Hematopoietic multipotent progenitor cell (in vitro differentiated cells): ENCODE measurements around the gene DCC. TPM values are rescaled to one million over a fixed set of nuclear protein-coding genes. Genes with fewer than 3 reads are reported as not detected.

Experiments used
- DNase-seq, 3 donors: peaks; one replicate each; pipeline ENCODE4 v3.0.0-alpha.2; 2011 to 2015; ENCODE audit warnings: low read depth in 2 of 3, low spot score in 2 of 3
- total RNA-seq: library from RNA; depleted of rRNA; stranded (reverse); fragments of >200 nt; gene quantifications from one replicate; pipeline ENCODE4 v1.2.3, GENCODE V29; 2012

The DCC gene
- total RNA-seq, 1 donor: not detected

DNA sequence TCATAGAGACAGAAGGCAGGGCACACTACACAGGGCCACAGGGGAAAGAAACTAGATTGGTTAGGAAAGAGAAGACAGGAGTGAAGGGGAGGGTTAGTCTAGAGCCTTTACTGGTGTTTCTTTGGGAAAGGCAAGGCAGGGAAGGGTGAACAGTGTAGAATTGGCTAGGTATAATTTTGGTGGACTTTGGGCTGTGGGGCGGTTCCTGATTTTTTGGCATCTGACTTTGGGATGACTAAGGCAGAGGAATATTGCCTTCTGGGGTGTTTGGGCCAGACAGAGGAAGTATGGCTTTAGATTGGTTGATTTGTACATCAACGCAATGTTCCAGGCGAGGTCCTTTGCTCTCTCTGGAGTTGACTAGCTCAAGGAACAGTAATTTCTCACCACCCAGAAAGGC lies 534.8 kb downstream of the DCC start:
- DNase-seq: no peak

DNA sequence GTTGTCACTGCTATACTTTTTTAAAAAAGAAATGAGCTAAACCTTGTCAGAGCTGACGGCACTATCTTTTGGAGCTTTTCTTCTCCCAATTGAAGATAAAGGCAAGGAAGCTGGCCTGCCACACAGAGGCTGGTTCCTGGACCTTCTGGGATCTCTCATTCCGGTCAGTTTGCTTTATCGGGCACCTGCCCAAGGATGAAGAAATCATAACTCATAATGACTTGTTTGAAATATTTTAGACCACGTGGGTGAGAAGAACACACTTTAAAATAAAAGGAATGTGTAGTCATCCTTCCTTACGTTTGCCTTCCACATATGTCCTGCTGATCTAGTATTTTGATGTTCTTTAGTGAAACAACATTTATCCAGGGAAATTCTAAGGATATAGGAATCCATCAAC lies 535.7 kb downstream of the DCC start:
- no peak for DNase-seq

DNA sequence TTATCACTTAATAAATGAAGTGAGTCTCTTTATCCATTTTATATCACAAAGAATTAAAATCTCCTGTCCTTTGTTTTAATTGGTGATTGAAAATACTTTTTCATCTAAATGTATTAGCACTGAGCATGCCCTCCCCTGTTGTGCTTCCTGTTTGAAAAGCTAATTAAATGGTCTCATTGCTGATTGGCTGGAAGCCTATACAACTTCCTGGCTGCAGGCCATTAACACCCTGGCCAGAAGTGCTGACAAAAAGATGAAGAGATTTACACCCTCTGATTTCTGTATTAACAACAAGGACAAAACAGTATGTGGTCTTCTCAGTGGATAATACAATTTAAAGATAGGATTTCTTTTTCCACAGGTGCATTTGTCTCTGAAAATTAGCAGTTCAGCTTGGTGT lies 548.0 kb downstream of the DCC start:
- no peak for DNase-seq

DNA sequence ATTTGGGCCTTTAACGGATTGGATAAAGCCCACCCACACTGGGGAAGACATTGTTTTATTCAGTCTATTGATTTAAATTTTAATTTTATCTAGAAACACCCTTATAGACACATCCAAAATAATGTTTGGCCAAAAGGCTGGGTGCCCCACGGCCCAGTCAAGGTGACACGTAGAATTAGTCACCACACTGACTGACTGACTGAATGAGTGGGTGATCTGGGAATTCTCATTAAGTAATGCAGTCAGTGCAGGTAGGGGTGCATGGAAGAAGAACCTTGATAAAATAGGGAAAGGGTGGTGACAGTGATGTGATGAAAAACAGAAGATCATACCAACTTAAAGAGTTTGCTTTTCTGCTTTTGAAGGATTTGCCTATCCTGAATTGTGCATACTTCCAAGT lies 554.8 kb downstream of the DCC start:
- DNase-seq: no peak

DNA sequence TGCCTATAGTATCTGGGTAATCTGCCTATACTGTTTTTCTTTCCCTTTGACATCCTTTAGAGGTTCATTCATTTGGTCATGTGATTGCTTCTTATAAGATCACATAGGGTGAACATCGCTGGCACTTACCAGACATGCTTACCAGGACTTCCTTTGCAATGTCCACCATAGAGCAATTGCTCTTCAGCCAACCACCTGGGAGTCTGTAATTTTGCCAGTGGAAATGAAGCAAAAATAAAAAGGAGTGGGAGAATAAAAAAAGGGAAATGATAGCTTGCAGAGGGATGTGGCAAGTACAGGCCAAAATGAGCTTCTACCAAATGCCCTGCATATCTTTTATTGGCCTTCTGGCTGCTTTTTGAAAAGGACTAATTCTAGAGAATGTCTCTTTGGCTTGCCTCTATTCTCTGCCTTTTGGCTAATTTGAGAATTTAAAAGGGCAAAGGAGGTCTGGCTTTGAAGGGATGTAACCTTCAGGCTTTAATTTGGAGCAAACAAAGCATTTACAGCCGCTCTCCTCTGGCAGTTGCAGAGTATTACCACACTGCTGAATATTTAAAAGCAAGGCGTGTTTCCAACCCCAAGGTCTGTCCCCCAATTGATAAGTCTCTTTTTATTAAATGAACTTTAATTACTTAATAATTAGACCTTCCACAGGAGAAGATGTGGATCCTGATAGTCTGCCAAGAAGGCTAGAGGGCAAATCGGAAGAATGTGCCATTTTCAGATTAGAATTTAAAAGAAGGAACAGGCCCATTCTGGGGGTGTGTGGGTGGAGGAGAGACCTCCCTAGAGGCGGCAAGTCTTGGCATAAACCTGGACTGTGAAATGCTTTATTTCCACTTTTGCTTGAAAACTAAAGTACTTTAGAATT lies 557.9 kb downstream of the DCC start:
- no peak for DNase-seq

DNA sequence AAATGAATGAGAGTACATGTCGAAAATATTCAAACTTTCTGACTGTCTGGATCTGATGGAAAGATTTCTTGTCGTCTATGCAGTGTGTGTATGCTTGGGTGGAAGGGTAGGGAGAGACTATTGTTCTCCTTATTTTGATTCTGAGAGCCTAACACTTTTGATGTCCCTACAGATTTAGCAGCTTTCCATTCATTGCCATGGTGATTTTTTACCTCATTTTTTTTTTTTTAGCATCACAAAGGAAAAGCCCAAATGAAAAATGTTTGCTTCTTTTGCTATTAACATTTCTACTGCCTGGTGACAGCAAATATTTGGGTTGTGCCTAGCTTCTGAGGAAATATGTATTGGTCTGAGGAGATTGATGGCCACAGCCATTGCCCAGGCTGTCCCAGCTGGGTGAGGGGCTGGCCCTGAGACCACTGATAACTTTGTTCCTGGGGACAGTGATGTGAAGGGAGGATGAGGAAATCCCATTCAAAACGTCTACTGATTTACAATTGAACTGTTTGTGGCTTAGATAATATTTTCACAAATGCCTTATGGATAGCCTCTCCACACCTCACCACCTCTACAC lies 558.6 kb downstream of the DCC start:
- DNase-seq: no peak

DNA sequence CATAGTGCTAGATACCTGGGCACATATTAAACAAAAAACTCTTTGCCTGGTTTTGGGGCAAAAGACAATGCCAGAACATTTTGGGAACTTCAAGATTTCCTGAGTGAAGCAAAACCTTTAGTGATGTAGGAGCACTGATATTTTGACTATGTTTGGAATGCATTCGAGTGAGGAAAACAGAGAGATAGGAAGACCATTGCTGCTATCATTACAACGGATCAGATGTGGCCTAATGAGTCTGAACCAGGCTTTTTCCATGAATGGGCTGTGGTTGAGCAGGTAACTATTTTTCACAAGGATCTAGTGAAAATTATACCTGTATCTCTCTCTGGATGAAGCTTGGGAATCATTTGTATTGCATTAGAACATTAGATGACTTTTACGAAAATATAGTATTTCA lies 562.2 kb downstream of the DCC start:
- DNase-seq: no peak

DNA sequence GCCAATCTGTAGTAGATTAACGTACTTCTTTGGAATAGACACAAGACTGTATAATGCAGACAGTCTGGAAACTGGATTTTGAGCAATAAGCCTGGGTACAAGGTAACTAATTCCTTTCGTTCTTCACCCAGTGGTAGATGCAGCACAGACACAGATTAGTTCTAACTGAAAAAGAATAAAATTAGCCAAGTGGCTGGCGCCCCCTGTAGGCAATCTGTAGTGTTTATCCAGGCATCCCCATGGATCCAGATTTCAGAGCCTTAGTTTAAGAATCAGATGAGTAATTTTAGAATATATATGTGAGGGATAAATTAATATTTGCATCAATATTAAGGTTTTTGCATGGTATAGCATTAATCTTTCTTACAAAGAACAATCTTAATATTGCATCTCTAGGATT lies 563.9 kb downstream of the DCC start:
- no peak for DNase-seq

DNA sequence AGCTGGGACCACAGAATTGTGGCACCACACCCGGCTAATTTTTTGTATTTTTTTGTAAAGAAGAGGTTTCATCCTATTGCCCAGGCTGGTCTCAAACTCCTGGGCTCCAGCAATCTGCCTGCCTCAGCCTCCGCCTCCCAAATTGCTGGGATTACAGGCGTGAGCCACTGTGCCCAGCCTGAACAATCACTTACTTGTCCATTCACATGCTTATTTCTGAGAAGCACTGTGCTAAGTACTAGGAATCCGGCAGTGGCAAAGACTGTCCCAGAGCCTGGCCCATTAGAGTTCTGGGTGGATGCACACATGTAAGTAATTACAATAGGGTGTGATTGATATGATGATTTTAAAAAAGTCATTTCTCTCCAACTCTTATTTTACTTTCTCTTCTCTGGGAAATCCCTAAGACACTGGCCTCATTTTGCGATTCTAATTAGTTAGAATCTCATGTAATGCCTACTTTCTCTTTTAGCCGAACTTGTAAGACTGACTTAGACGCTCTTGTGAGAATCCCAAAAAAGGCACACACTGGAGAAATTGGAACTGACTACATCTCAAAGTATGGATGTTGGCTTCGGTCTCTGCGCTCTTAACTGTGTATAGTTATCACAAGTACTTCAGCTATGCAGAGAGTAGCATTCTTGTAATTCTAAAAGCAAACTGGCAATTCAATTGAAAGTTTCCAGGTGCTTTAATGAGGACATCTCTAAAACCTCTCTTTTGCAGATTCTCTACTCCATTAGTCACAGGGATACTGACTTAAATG lies 567.7 kb downstream of the DCC start:
- no peak for DNase-seq

DNA sequence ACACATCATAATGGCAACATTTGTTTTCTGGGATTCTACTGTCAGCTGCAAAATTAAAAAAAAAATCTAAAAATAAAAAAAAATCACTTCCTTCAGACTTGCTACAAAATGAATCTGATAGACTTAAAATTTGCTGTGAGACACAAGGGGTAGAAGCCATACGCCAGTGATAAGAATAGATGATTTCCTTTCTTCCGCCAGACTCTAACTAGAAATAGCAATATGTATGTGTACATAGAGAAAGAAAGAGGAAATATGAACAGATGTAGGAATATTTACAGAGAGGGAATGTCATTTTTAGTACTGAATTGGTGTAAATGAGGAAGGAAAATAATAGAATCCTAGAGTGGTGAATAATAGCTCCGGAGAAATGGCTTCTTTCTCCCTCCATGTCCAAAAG lies 574.2 kb downstream of the DCC start:
- no peak for DNase-seq

DNA sequence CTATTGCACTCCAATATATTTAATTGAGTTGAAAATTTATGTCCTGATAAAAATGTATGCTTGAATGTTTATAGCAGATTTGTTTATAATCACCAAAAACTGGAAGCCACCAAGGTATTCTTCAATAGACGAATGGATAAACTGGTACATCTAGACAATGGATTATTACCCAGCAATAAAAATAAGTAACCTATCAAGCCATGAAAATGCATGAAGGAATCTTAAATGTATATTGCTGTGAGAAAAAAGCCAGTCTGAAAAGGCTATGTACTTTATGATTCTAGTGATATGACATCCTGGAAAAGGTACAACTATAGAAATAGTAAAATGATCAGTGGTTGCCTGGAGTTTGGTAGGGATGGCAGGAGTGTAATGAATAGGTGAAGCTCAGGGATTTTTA lies 580.7 kb downstream of the DCC start:
- DNase-seq: no peak

DNA sequence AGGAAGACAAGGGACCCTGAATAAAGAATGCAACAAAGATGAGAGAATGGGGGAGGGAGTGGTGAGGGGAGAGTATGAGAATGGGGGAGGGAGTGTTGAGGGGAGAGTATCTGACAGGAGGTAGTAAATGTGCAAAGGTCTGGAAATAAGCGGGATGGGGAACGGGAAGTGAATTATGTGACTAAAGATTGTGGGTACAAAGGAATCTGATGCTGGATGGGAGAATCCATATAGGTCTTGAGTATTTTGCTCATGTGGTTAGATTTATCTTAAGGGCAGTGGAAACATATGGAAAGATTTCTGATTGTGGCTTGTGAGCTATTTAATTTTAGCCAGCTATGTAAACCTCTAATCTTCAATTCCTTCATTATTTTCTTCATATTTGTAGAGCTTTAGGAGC lies 593.4 kb downstream of the DCC start:
- DNase-seq: no peak

DNA sequence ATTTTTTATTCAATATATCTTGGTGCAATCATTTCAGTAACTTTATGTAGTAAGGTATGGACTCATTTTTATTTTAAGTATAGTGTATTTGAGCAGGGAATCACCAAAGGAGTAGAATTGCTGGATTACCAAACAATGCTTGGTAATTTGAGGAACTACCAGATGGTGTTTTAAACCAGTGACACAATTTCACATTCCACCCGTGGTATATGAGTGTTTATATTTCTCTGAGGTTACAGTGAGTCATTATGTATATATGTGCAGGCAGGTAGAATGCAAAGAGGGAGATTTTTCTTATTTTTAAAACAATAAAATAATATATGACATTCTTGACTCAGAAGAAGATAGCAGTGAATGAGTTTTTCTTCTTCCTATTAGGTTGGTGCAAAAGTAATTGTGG lies 596.9 kb downstream of the DCC start:
- no peak for DNase-seq

DNA sequence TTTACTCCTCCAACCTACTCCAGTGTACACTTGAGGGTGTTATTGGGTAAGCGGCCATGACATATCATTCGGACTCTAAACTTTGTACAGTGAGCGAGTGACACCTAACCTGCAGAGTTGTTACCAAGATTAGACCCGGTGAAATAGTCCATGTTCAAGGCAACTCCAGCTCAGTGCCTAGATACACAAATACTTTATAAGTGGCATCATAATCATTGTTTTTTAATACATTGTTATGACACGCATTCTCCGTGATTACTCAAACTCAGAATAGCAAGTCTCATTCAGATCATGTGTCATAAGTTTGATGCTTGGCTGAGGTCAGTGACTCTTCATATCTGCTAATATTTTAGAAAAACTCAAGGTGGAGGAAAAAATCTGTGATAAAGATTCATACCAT lies 597.8 kb downstream of the DCC start:
- DNase-seq: no peak

DNA sequence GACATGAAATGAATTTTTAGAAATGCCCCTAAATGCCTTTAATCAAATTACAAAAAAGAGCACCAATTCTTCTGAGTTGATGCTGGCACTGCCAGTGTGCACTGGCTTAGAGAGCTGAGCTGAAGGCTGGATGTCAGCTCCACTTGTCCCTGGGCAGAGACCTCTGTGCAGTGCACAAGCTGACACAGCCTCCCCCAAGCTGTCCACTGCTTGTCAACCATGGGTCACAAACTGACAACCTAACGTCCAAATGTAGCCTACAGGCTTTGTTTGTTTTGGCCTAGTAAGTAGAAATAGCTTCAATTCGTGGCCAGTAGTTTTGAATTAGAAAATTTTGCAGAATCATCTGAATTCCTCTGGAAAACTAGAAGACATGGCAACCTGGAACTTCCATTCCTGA lies 605.6 kb downstream of the DCC start:
- DNase-seq: no peak

DNA sequence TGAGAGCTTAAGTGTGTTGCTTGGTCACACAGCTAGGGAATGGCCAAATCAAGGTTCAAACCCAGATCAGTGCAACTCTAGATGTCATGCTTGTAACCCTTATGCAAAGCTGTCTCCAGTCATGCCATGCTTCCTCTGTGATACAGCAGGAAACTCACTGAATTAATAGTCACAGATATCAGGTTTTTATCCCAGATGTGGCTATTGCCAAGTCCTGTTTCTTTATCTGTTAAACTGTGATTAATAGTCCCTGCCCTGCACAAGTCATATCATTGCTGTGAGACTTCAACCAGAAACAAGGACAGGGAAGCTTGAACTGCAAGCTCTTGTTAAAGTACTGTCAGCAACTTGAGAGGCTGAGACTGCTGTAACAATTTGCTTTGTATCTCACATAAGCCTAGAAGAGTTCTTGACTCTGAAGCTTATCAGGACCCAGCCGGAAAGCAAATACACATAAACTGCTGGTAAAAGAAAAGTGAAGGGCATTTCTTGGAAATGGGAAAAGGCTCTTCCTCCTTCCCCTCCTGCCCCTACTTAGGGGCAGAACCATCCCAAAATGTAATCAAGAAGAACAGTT lies 609.0 kb downstream of the DCC start:
- no peak for DNase-seq

DNA sequence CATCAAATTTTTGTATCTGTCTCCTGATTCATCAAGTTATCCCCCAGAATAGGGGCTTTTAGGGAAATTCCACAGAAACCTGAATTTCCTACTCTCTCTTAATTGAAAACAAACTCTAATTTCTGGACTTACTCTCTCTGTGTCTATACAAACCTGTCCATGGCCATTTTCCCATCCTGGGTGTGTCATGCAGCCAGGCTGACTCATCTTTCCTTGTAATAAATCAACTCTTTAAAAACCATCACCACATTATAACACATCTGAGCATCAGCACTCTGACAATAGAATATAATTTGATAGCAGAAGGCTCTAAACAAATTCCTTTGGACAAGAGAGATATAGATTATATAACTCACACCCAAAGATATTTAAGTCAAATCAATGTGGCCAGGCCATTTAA lies 610.2 kb downstream of the DCC start:
- no peak for DNase-seq

DNA sequence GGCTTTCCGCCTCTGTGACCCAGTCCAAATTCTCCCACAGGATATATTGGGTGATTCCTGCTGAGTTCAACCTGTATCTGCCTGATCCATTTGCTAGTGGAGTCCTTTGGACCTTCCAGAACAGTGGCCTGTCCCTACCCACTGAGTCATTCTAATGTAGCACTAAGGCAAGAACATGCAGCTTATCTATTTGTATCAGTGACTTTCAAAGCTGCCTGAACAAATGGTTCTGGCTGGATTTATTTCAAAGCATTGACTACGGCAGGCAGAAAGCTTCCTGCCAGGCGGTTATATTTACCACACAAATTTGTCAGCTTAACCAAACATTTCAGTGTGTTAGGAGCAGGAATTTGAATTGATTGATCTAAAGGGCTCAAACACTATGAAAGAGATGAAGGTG lies 613.4 kb downstream of the DCC start:
- no peak for DNase-seq

DNA sequence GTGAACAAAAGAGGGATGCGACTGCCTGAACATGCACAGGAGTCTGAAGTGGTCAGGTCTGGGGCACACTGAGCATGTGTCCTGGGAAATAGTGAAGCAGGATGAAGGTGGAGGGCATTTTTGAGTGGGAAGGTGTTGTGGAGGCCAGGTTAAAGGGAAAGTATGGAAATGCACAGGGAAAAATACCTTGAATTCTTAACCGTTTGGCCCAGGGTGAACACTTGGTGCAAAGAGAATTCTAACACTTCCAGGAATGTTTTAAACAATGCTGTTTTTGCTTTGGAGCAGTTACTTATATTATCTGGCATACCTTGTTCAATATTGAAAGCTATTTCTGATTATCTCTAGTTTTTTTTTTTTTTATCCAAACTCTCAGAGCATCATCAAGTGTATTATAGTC lies 623.5 kb downstream of the DCC start:
- DNase-seq: no peak

DNA sequence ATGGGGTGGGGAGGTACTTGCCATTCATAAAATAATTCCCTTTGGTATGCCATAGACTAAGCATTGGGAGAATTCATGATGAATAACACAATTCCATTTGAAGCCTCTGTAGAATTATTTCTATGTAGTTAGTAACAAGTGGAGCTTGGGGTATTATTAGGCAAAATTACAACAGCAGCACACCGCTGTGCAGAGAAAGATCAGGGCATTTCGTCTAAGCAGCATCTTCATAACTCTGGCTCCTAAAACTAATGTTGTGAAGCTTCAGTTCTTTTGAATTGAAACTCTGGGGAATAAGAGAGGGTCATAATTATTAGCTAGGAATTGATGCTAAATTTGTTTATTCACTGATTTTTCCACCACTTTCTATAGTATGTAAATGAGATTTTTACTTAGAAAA lies 630.7 kb downstream of the DCC start:
- DNase-seq: no peak

DNA sequence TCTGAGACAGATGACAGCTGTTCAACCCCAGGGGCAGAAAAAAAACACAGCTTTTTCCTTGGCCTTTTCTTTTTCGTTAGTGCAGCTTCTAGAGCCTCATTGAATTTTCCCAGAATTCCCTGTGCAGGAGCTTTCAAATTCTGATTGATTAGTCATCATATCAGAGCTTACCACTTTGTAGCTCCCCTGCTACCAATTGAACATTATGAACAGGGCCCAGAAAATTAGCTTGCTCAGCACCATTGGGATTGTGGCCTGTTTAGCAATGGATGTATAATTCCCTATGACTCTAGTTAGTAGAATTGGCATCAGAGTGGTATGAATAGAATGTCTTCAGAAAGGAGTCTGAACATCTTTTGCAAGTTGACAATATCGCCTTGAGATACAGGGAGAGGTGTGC lies 631.1 kb downstream of the DCC start:
- DNase-seq: no peak

DNA sequence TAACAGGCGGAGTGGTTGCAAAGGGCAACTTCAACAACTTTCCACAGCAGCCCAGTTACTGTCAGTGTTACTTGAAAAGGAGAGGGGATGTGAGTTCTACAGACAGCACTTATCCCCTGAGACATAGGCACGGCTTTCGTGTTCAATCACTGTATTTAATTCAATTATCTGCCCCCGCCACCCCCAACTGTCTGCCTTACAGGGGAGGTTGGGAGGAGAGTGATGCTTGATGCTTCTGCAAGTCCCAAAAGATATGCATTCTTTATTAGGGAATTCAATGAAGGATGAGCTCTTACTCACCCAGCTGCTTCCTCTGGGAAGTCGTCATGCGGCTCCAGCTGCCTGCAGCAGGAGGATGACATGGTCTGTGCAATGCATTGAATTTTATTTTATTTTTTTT lies 639.9 kb downstream of the DCC start:
- DNase-seq: no peak
